T1000 (cell line): Measurements from ENCODE around the gene ESRP2.

Experiments used
- DNase-seq: peaks from one replicate; lab custom pipeline; 2025; ENCODE audit warnings: mixed read lengths; lab: John Stamatoyannopoulos, UW

The ESRP2 gene

DNA sequence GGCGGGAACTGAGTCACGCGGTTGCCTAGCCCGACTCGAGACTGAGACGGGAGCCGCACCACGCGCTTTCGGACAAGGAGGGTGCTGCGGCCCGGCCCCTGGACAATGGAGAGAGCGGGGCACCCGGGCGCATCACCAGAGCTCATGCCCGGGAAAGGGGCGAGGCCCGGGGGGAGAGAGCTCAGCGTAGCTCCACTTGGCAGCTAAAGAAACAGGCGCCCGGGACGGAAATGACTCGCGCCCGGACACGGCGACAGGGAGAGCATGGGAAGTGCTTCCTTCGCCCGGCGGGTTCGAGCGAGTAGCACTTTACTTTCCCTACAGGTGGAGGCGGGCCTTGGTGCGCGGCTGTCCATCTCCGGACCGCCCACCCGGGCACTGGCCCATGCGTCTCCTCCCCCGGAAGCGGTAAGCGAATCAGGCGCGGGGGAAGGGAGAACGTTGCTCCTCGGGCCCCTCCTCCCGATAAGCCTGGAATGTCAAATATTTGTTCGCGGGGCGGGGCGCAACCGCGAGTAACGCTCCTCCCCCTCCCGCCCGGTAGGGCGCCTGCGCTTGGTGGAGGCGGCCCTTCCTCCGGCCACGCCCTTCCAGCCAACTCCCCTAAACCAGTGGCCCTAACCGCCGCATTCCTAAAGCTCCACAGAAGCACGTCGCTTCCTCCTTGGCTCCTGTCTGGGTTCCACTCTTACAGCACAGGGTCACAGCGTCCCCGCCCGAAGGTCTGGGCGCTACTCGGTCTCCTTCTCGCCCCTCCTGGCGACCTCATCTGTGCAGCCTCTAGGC is 1.5 kb upstream of the ESRP2 start:
- DNase-seq, result peak; percentile 96

DNA sequence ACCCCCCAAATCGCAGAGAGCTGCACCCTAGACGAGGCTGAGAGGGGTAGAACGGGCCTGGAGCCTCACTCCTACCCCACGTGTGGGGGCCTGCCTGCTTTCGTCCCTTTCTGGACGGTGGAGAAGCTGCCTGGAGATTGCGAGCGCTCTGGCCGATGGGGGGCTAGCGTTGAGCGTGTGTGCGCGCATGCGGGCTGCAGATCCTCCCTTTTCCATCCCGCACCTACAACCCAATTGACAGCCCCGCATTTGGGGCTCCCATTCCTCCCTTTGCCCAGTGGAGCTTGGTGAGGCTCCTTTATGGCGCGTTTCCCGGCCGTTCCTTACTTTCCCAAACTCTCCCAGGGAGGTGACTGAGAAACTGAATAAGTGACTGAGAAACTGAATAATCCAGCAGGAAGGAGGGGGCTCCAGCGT is 907 bp upstream of the ESRP2 start:
- DNase-seq, result no peak

DNA sequence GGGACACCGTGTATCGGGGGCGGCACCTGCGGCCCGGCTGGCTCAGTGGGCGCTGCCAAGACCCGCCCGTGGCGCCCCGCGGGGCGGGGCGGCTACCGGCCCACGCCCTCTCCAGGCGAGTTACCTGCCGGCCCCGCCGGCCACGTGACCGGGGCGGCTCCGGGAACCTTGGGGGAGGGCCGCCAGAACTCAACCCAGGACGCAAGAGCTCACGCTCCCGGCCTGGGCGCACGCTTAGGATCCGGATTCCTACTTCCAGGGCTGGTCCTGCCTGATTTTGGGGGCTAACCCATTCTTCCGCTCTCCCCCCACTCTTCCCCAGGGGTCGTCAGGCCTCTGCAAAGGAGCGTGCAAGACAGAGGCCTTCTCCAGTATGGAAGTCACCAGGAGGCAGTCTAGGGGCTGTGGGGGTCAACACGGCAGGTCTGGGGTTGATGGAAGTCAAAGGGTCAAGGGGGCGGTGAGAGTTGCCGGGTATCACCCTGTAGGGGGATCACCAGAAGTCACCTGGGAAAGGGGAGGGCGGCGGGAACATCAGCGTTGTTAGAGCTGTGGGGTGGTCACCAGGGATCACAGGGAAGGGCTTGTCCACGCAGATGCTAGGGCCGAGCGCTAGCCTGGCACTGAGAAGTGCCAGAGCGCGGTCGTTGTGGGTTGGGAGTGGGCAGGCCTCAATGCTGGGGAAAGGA is 354 bp upstream of the ESRP2 start:
- no peak for DNase-seq

DNA sequence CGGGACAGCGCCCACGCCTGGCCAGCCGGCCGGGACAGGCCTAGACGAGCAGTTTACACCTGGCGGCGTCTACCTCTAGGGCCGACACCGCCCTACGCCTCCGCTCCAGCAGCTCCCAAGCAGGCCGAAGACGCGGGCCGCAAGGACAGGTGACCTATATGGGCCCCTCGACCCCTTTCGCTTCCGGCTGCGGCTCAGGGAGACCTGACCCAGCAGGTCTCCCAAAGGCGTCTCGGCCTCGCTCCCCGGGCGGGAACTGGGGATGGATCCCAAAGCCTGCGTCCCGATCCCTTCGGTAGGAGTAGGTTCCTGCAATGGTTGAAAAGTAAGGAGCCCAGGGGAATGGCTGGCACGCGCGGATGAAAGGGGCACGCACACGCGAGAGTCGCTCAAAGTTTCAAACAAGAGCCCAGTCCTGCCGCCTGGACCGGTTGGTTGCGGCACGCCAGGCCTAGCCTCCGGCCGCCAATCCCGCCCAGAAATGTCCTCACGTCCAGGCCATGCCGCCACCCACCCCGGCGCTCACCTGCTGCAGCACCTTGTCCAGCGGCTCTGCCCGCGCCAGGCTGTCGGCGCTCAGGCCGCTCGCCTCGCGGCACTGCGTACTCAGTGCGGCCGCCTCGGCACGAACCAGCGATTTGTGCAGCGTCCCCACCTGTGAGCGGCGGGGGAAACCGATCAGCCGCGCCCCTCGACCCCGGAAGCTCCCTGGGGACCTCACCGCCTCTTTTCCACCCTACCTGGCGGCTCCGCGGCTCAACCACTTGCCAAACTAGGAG is 630 bp downstream of the ESRP2 start:
- no peak for DNase-seq

DNA sequence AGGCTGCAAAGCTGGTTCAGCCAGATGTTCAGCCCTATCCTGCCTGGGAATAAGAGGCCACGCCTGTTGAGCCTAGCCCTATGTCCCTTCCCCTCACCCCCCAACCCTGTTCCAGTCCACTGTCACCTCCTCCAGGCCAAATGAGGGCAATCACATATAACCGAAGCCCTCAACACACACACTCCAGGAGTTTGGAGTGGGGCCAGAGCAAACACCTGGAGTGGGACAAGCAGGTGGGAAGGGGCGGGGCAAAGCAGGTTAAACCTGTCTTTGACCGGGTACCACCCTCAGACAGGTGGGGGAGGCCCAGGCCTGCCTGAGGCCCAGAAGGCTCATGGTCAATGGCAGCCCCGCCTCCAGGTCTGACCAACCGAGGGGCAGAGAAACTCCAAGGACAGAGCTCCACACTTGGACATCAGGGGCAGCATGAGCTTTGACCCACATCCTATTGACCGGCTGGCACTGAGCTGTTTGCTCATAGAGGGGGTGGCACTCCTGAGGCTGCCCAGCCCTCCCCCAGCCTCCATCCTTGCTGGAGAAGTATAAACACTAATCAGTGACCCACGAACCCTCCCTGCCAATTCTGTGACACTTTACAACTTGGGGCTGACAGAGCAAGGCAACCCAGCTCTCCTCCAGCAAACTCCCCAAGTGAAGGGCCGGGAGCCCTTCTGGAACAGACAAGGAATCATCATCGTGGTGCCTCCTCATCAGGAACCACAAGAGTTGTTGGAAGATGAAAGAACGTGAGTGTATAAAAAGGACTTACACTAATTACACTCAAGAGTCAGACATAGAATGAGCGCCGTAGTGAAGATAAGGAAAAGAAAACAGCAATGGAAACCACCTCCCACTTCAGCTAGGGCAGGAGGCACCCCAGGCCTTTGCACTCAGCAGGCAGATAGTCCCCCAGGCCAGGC is 1.5 kb downstream of the ESRP2 start:
- DNase-seq, result no peak

DNA sequence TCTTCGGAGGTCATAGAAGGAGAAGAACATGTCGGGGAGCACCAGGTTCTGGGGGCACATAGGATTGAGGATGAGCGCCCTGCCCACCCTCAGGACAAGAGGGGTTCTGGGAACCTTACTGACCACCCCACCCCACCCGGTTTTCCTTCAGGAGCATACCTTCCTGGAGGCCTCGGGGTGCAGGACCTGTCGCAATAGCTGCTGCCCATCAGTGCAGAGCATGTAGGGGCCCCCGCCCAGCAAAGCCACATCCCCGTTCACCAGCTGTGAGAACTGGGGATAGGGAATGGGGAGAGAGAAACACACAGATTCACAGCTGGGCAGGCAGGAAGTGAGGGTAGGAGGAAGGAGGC is 2.1 kb downstream of the ESRP2 start:
- no peak for DNase-seq

DNA sequence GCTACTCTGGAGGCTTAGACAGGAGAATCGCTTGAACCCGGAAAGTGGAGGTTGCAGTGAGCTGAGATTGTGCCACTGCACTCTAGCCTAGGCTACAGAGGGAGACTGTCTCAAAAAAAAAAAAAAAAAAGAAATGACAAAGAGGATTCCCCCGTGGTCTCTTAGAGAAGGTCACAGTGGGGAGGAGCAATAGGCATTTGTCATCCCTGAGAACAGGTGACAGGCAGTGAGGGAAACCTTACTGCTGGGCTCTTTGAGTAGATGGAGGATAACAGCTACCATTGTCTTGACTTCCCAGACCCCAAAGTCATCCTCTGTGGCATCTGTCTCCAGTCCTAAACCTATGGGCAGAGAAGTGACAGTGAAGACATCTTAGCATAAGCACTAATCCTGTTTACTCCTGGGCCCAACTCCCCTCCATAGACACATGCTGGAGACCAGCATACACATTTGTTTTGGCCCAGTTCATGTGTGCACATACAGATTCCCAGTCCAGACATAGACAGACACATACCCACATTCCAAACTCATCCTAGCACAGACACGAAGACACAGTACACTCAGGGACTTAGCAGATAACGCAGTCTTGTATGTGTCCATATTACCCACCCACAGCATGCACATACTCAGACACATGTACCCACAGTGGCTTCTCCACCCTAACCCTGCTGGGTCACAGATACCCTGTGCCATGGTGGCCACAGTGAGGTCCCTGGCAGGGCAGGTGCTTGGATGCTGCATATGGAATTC is 2.7 kb downstream of the ESRP2 start:
- no peak for DNase-seq

DNA sequence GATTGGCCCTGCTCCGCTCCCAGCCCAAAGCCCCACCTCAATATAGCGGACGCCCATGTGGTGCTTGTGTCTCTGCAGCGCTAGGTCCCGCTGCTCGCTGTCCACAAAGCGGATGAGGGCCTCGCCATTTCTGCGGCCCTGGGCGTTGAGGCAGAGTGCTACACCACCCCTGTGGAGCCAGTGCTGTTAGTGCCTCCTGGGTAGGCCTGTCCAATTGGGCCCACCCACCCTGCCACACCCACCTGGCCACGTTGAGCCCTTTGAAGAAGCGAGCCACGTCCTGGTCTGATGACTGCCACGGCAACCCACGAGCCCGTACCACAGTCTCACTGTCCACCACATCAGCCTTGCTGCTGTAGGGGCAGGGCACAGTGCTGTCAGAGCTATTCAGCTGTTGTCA is 3.6 kb downstream of the ESRP2 start:
- no peak for DNase-seq

DNA sequence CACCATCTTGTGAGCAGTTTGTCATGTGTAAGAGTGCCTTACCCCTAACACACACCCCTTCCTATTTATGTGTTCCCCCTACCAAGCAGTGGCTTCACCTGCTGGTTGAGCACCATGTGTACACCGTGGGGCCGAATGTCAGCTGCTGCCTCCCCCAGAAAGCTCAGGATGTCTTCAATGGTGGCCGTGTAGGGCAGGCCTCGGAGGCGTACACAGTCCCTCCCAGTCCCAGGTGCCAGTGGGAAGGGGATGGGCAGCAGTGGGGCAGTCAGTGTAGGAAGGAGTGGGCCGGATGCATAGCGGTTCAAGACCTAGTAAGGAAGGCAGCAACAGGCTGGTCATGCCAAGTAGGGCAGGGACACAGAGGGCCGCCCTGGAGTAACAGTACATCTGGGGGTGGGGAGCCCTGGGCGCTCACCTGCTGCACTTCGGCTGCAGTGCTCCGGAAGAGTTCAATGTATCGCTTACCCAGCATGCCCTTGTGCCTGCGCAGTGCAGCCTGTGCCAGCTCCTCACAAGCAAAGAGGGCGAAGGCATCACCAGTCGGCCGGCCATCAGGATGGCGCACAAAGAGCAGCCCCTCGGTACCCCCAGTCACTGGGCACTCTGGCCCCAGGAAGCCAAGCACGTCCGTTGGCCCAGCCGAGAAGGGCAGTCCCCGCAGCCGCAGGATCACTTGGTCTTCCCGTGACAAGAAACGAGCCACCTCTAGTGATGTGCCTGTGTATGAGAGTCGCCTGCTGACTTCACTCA is 4.4 kb downstream of the ESRP2 start:
- DNase-seq, result no peak

DNA sequence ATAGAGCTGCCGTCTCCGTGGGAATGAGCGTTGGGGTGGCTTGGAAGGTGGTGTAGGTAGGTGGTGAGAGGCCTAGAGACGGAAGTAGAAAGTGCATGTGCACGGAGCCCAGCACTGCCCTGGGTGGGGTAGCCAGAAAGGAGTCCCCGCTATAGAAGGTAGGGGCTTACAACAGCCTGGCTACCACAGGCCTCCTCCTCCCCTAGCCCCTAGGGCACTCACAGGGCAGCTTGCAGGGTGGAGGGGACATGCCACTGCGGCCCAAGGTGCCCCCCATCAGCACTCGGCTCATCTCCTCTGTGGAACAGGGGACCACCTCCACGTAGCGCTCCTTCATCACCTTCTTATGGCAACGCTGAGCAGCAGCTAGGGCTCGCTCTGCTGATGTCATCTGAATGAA is 5.0 kb downstream of the ESRP2 start:
- DNase-seq, result no peak

DNA sequence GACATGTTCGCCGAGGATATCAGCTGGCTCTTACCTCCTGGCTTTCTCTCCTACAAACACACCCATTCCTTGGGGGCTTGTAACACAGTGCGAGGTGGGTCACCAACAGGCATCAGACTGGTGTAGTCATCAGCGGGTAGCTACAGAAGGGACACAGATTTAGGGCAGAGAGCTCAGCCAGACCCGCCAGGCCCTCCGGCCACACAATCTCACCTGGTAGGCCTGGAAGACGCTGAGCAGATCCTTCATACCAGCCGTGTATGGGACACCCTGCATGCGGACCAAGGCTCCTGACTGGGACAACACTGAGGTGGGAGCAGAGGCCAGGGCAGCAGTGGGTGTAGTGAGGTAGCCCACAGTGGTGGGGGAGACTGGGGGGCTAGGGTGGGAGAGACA is 5.8 kb downstream of the ESRP2 start:
- no peak for DNase-seq

DNA sequence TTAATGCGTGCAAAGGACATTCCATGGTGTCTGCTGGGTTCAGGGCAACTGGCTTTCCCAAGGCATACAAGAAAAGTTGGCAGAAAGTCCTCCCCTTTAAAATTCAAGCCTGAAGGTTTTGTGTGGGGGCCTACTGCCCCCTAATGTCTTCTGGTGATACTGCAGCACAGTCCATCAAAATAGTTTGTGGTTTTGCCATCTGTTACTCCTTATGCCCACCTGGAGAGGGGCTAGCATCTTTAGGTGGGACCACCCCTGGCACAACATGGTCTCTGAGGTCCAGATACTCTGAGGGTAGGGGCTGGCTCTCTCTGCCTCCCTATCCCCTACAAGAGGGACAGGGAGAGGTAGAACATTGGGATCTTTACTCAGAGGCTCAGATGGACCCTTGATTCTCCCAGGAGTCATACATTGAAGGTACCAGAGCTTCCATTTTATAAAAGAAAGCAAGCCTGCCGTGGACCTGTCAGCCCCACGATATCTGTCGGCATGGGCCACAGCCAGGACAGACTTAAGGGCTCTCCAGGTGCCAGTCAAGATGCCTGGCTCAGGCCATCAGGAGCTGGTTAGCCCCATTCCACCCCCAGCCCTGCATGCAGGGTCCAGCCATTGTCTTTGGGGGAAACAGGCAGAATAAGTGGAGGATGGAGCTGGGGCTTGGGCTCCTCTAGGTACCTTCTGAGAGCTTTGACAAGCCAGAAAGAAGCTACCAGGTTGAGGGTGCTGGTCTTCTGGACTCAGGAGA is 6.3 kb downstream of the ESRP2 start:
- DNase-seq, result peak; percentile 11

DNA sequence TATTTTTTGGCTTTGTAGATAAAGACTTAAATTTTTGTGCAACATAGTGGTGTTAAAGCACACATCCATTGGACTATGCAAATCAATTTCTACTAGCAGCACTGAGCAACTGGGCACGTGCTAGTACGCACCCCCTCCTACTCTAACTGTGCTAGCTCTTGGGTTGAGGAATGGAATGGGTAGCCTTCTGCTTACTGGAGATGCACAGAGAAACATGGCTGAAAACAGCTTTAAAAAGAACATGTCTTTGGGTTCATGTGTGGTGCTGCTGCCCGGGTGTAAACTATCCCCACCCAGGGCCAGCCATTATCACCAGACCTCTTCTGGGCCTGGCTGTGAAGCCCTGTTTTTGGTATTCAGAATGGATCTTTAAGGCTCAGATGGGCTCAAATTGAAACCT is 7.3 kb downstream of the ESRP2 start:
- no peak for DNase-seq

DNA sequence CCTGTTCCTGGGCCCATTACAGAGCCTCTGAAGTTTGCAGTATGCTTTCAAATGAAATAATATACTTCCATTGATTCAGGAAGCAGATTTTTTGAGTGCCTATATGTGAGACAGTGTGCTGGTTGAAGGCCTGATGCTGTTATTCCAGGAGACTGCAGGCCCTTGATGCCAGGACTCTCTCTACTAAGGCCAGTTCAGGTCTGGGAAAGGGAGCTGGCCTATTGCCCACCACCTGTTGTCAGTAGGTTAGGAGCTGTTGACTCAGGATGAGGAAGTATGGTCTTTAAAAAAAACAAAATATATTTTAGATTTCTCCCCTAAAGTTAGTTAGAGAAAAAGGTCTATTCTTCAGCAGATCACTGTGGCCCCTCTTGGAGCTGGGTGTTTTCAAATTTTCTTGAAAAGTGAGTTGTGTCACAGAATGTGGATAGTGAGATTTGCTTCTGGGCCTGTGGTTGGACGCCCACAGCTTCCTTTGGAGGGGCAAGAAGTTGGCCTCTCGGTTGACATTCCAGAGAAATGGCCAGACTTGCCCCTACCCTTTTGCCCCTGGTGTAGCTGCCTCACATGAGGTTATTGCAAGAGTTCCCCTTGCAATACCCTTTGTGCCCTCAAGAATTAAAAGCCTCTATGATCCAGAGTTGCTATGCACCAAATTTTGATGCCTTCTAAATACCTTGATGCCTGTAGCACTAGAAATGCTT is 7.9 kb downstream of the ESRP2 start:
- no peak for DNase-seq

DNA sequence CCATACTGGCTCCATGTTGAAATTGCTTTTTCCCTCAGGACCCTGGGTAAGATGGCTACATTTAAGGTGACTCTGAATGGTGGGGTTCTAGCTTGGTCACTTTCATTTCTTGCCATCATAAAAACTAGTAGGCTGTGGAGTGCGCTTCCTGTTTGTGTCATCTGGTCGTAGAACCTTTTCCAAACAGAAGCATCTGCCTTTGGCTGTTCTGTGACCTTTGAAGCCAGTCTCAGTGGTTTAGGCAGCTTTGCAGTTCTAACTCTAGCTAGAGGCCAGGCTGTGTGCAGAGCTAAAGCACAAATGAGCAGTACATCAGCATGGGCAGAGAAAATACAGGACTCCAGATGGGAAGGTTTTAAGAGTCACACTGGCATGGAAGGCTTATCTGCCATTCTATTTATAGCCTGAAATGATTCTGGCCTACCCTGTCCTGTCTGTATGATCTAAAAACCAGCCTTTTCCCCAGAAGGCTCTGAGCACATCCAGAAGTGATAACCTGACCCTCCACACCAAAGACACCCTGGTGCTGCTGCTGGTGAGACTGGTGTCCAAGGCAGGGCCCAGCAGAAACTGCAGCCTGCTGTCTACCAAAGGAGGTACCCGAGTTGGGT is 8.6 kb downstream of the ESRP2 start:
- DNase-seq, result no peak

DNA sequence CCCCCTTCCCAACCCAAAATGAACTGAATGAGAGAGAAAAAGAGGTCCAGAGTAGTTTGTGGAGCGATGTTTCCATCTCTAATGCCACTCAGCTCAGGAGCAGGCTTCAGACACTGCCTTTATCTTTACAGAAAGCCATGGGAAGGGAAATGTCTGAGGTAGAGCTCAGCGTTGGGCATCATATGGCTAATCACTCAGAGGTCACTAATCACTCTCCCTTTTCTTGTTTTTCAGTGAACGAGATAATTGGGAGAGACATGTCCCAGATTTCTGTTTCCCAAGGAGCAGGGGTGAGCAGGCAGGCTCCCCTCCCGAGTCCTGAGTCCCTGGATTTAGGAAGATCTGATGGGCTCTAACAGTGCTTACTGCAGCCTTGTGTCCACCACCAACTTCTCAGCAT is 9.8 kb downstream of the ESRP2 start:
- DNase-seq, result no peak

DNA sequence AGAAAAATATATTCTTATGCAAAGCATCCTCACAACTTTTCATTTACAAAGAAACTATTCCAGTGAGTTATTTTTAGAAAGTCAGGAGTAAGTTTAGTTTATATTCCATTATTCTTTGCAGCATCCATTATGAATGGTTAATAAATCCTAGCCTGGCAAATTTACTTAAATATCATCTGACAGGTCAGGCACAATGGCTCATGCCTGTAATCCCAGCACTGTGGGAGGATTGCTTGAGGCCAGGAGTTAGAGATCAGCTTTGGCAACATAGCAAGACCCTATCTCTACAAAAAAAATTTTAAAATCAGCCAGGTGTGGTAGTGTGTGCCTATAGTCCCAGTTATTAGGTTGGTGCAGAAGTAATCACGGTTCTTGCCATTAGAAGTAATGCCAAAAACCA is 12.9 kb downstream of the ESRP2 start:
- DNase-seq, result no peak

DNA sequence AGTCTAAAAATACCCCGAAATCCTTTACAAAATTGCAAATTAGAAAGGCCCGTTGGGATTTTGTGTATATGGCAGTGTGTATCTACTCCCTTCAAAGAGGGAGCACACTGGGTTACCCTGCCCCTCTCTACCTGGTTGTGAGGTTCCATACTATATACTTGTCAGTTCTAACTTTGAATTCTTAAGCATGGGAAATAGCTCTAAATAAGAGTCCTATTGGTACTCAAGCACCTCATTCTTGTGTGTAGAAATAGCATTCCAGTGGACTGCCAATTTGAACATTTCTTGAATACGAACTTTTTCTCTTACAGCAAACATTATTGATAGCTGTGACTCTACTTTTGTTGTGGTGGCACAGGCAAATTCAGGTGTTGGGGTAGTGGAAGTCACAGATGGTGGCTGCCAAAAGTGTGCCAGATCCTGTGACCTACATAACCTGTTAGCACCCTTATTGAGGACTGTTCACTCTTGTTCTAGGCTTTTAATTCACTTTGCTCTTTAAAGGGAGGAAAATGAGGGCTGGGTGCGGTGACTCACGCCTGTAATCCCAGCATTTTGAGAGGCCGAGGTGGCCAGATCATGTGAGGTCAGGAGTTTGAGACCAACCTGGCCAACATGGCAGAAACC is 16.1 kb downstream of the ESRP2 start:
- DNase-seq, result no peak
